Measurements from ENCODE around the gene GPRC5C. TPM values are rescaled to one million over a fixed set of nuclear protein-coding genes. Genes with fewer than 3 reads are reported as not detected.

Gene GPRC5C
- total and polyA plus RNA-seq, 2 of the 13 experiments (the other 11 are each of a cell fraction or from before 2014, with no cell fraction given), result 85.6 to 300 TPM

- TF ChIP-seq MAZ (IDR thresholded peaks at IDR 0.05; ENCODE audit: borderline replicate concordance, low read depth, low read length) (peak; percentile 85), MAZ (CRISPR knock-in tag; IDR thresholded peaks at IDR 0.05; ENCODE audit: low read depth) (peak; percentile 66; the same call in 1 of the 2 replicates), SPEN (CRISPR knock-in tag; IDR thresholded peaks at IDR 0.05; ENCODE audit: low read depth) (peak; percentile 71), ZNF503 (CRISPR knock-in tag; IDR thresholded peaks at IDR 0.05) (peak; percentile 48; the same call in 1 of the 2 replicates), NFE2L1 (CRISPR knock-in tag; IDR thresholded peaks at IDR 0.05; ENCODE audit: borderline replicate concordance) (no peak; the same call in 1 of the 2 replicates), HIVEP1 (CRISPR knock-in tag; IDR thresholded peaks at IDR 0.05) (peak; percentile 66), FOXO1 (CRISPR knock-in tag; IDR thresholded peaks at IDR 0.05) (peak; percentile 27; the same call in 1 of the 2 replicates), ISX (CRISPR knock-in tag; conservative IDR thresholded peaks at IDR 0.05) (no peak), MNT (IDR thresholded peaks at IDR 0.05) (no peak), ZNF367 (CRISPR knock-in tag; IDR thresholded peaks at IDR 0.05; ENCODE audit: borderline replicate concordance) (peak; percentile 12; the same call in 1 of the 2 replicates), ZBTB8A (CRISPR knock-in tag; IDR thresholded peaks at IDR 0.05; ENCODE audit: borderline replicate concordance, low read depth) (0 out of 2 replicates have a peak, but pooled peaks have one; percentile 40), MIXL1 (CRISPR knock-in tag; IDR thresholded peaks at IDR 0.05) (0 out of 2 replicates have a peak, but pooled peaks have one; percentile 44), ZSCAN25 (CRISPR knock-in tag; IDR thresholded peaks at IDR 0.05) (peak; percentile 46; the same call in 1 of the 2 replicates), ZNF275 (CRISPR knock-in tag; IDR thresholded peaks at IDR 0.05; ENCODE audit: borderline replicate concordance) (0 out of 2 replicates have a peak, but pooled peaks have one; percentile 45), SAP130 (CRISPR knock-in tag; IDR thresholded peaks at IDR 0.05; ENCODE audit: low read depth) (peak; percentile 93), ZNF720 (CRISPR knock-in tag; IDR thresholded peaks at IDR 0.05) (no peak), MYC (CRISPR knock-in tag; IDR thresholded peaks at IDR 0.05; ENCODE audit: borderline replicate concordance) (peak; percentile 18; the same call in 1 of the 2 replicates), ATM (IDR thresholded peaks at IDR 0.05; ENCODE audit: borderline replicate concordance) (no peak), NFYB (CRISPR knock-in tag; IDR thresholded peaks at IDR 0.05) (0 out of 2 replicates have a peak, but pooled peaks have one; percentile 29), ZNF230 (CRISPR knock-in tag; IDR thresholded peaks at IDR 0.05) (peak; percentile 89), ZNF761 (CRISPR knock-in tag; conservative IDR thresholded peaks at IDR 0.05) (0 out of 2 replicates have a peak, but pooled peaks have one; percentile 34), MAFK (conservative IDR thresholded peaks at IDR 0.05 in 1 of 2, IDR thresholded peaks at IDR 0.05 in 1 of 2; ENCODE audit: low read length in 2 of 2) (no peak), TCF12 (IDR thresholded peaks at IDR 0.05) (no peak), TCF12 (CRISPR knock-in tag; IDR thresholded peaks at IDR 0.05) (peak; percentile 81; the same call in 1 of the 2 replicates), ZZZ3 (CRISPR knock-in tag; IDR thresholded peaks at IDR 0.05; ENCODE audit: borderline replicate concordance) (peak; percentile 69; the same call in 1 of the 2 replicates), ZNF788 (CRISPR knock-in tag; IDR thresholded peaks at IDR 0.05; ENCODE audit: borderline replicate concordance) (peak; percentile 67)
These were observed 22.5 kb downstream of the GPRC5C start (continued) for GRCh38 chr17:74454197-74455024.

Data from HepG2 (cell line).